HEK293 (cell line): ENCODE results near the gene SREK1.

Experiments
- GLI4 ChIP-seq: fragments of 450-650 bp; formaldehyde crosslinking; IDR thresholded peaks from 2 replicates; pipeline ENCODE4 v1.5.1; 2016; ENCODE audit warnings: missing biosample characterization, missing genetic modification characterization
- GLIS2 ChIP-seq: fragments of 450-650 bp; formaldehyde crosslinking; IDR thresholded peaks from 2 replicates; pipeline ENCODE4 v1.5.1; 2016; ENCODE audit warnings: missing biosample characterization, missing genetic modification characterization
- IKZF3 ChIP-seq: fragments of 450-650 bp; IDR thresholded peaks from 2 replicates; pipeline ENCODE4 v1.5.0; 2018; ENCODE audit warnings: missing biosample characterization, mild to moderate bottlenecking, missing genetic modification characterization, moderate library complexity
- KLF7 ChIP-seq: fragments of 450-650 bp; formaldehyde crosslinking; IDR thresholded peaks from 2 replicates; pipeline ENCODE4 v1.5.1; 2016; ENCODE audit warnings: missing biosample characterization, missing genetic modification characterization, borderline replicate concordance
- OSR2 ChIP-seq: fragments of 450-650 bp; formaldehyde crosslinking; IDR thresholded peaks from 2 replicates; pipeline ENCODE4 v1.5.1; 2016; ENCODE audit warnings: missing biosample characterization, missing genetic modification characterization
- OVOL3 ChIP-seq: fragments of 450-650 bp; formaldehyde crosslinking; IDR thresholded peaks from 2 replicates; pipeline ENCODE4 v1.5.1; 2016; ENCODE audit warnings: missing biosample characterization, missing genetic modification characterization
- TSHZ1 ChIP-seq: fragments of 450-650 bp; formaldehyde crosslinking; IDR thresholded peaks from 2 replicates; pipeline ENCODE4 v1.5.1; 2016; ENCODE audit warnings: missing biosample characterization, missing genetic modification characterization, borderline replicate concordance
- YY1 ChIP-seq: fragments of 450-650 bp; formaldehyde crosslinking; IDR thresholded peaks from 2 replicates; pipeline ENCODE4 v1.5.1; 2018; ENCODE audit warnings: missing biosample characterization, missing genetic modification characterization
- ZBTB11 ChIP-seq: fragments of 450-650 bp; formaldehyde crosslinking; conservative IDR thresholded peaks from 2 replicates; pipeline ENCODE4 v1.5.1; 2016; ENCODE audit warnings: low read depth, missing biosample characterization, missing genetic modification characterization
- ZNF140 ChIP-seq: fragments of 450-650 bp; formaldehyde crosslinking; IDR thresholded peaks from 2 replicates; pipeline ENCODE4 v1.5.1; 2016; ENCODE audit warnings: missing biosample characterization, missing genetic modification characterization
- ZNF146 ChIP-seq: fragments of 450-650 bp; formaldehyde crosslinking; IDR thresholded peaks from 2 replicates; pipeline ENCODE4 v1.5.1; 2016; ENCODE audit warnings: missing biosample characterization, missing genetic modification characterization
- ZNF155 ChIP-seq: fragments of 450-650 bp; formaldehyde crosslinking; IDR thresholded peaks from 2 replicates; pipeline ENCODE4 v1.5.1; 2016; ENCODE audit warnings: missing biosample characterization, missing genetic modification characterization
- ZNF324 ChIP-seq: fragments of 450-650 bp; formaldehyde crosslinking; IDR thresholded peaks from 2 replicates; pipeline ENCODE4 v1.5.1; 2016; ENCODE audit warnings: missing biosample characterization, missing genetic modification characterization
- ZNF350 ChIP-seq: fragments of 450-650 bp; formaldehyde crosslinking; IDR thresholded peaks from 2 replicates; pipeline ENCODE4 v1.5.0; 2017; ENCODE audit warnings: missing biosample characterization, mild to moderate bottlenecking, missing genetic modification characterization
- ZNF423 ChIP-seq: fragments of 450-650 bp; formaldehyde crosslinking; IDR thresholded peaks from 2 replicates; pipeline ENCODE4 v1.5.1; 2016; ENCODE audit warnings: missing biosample characterization, missing genetic modification characterization
- ZNF510 ChIP-seq: fragments of 450-650 bp; formaldehyde crosslinking; IDR thresholded peaks from 2 replicates; pipeline ENCODE4 v1.5.1; 2018; ENCODE audit warnings: mild to moderate bottlenecking, missing genetic modification characterization, missing biosample characterization; ENCODE audit not compliant: insufficient replicate concordance
- ZNF596 ChIP-seq: fragments of 450-650 bp; IDR thresholded peaks from 2 replicates; pipeline ENCODE4 v1.5.0; 2018; ENCODE audit warnings: missing biosample characterization, mild to moderate bottlenecking, missing genetic modification characterization, moderate library complexity
- ZNF623 ChIP-seq: fragments of 450-650 bp; formaldehyde crosslinking; IDR thresholded peaks from 2 replicates; pipeline ENCODE4 v1.5.1; 2016; ENCODE audit warnings: missing biosample characterization, missing genetic modification characterization
- ZNF639 ChIP-seq: fragments of 450-650 bp; formaldehyde crosslinking; IDR thresholded peaks from 2 replicates; pipeline ENCODE4 v1.5.1; 2016; ENCODE audit warnings: missing biosample characterization, missing genetic modification characterization
- ZNF707 ChIP-seq: fragments of 450-650 bp; formaldehyde crosslinking; IDR thresholded peaks from 2 replicates; pipeline ENCODE4 v1.5.1; 2016; ENCODE audit warnings: missing biosample characterization, missing genetic modification characterization
- ZNF768 ChIP-seq: fragments of 450-650 bp; formaldehyde crosslinking; IDR thresholded peaks from 2 replicates; pipeline ENCODE4 v1.5.1; 2018; ENCODE audit warnings: missing biosample characterization, mild to moderate bottlenecking, missing genetic modification characterization
- TF ChIP-seq, protein P1 (sequence below): fragments of 450-650 bp; IDR thresholded peaks from 2 replicates; pipeline ENCODE4 v1.5.1; 2018; ENCODE audit warnings: missing biosample characterization, missing genetic modification characterization
- TF ChIP-seq, protein P2 (sequence below): fragments of 450-650 bp; formaldehyde crosslinking; IDR thresholded peaks from 2 replicates; pipeline ENCODE4 v1.5.1; 2016; ENCODE audit warnings: missing biosample characterization, missing genetic modification characterization
- TF ChIP-seq, protein P3 (sequence below): fragments of 450-650 bp; formaldehyde crosslinking; IDR thresholded peaks from 2 replicates; pipeline ENCODE4 v1.5.1; 2016; ENCODE audit warnings: missing biosample characterization, missing genetic modification characterization, low read depth
- TF ChIP-seq, protein P4 (sequence below): fragments of 450-650 bp; formaldehyde crosslinking; IDR thresholded peaks from 2 replicates; pipeline ENCODE4 v1.5.1; 2016; ENCODE audit warnings: missing biosample characterization, missing genetic modification characterization

Gene SREK1

DNA sequence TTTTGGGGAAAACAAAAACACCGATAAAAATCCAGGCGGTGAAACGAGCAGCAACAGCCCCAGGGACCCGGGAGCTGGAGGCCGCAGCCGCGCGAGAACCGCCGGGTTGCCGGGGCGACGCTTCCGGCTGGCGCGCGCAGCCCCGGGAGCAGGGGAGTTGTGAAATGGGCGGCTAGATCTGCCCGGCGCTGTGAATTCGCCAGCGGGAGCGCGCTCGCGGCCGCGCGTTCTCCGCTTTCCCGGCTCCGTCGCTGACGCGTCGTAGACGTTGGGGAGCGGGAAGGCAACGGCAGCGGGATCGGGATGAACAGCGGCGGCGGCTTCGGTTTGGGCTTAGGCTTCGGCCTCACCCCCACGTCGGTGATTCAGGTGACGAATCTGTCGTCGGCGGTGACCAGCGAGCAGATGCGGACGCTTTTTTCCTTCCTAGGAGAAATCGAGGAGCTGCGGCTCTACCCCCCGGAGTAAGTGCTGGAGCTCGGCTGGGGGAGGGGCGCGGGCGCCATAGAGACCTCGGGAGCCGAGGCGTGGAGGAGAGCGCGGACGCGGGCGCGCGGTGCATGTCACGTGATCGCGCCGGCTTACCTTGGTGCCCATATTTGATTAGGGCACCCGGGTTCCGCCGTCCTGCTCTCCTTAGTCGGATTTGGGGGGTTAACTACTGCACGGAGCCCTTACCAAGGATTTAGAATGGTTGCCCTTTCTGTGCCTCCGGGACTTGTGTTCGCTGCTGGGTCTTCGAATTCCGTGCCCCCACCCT, at the start of gene SREK1 (continued):
- TF ChIP-seq, protein P1, sequence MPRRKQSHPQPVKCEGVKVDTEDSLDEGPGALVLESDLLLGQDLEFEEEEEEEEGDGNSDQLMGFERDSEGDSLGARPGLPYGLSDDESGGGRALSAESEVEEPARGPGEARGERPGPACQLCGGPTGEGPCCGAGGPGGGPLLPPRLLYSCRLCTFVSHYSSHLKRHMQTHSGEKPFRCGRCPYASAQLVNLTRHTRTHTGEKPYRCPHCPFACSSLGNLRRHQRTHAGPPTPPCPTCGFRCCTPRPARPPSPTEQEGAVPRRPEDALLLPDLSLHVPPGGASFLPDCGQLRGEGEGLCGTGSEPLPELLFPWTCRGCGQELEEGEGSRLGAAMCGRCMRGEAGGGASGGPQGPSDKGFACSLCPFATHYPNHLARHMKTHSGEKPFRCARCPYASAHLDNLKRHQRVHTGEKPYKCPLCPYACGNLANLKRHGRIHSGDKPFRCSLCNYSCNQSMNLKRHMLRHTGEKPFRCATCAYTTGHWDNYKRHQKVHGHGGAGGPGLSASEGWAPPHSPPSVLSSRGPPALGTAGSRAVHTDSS (tag by site-specific recombination), result no peak
- no peak for TF ChIP-seq ZNF155
- TF ChIP-seq ZNF768 (tag by site-specific recombination), result no peak; the same call in 1 of the 2 replicates
- no peak for TF ChIP-seq ZNF596 (tag by site-specific recombination)
- 0 out of 2 replicates have a peak, but pooled peaks have one; percentile 33 for TF ChIP-seq ZNF423
- TF ChIP-seq ZNF707, result no peak
- TF ChIP-seq ZNF639 (tag by site-specific recombination), result peak; percentile 59
- peak; percentile 99 for TF ChIP-seq IKZF3 (tag by site-specific recombination)
- TF ChIP-seq ZNF140 (tag by site-specific recombination), result no peak
- 0 out of 2 replicates have a peak, but pooled peaks have one; percentile 14 for TF ChIP-seq ZNF623 (tag by site-specific recombination)
- TF ChIP-seq KLF7 (tag by site-specific recombination), result no peak; the same call in 1 of the 2 replicates
- TF ChIP-seq ZNF350 (tag by site-specific recombination), result no peak
- TF ChIP-seq, protein P2, sequence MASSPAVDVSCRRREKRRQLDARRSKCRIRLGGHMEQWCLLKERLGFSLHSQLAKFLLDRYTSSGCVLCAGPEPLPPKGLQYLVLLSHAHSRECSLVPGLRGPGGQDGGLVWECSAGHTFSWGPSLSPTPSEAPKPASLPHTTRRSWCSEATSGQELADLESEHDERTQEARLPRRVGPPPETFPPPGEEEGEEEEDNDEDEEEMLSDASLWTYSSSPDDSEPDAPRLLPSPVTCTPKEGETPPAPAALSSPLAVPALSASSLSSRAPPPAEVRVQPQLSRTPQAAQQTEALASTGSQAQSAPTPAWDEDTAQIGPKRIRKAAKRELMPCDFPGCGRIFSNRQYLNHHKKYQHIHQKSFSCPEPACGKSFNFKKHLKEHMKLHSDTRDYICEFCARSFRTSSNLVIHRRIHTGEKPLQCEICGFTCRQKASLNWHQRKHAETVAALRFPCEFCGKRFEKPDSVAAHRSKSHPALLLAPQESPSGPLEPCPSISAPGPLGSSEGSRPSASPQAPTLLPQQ (tag by site-specific recombination), result peak; percentile 99; the same call in 1 of the 2 replicates
- TF ChIP-seq OVOL3 (tag by site-specific recombination), result peak; percentile 72; the same call in 1 of the 2 replicates
- TF ChIP-seq, protein P3, sequence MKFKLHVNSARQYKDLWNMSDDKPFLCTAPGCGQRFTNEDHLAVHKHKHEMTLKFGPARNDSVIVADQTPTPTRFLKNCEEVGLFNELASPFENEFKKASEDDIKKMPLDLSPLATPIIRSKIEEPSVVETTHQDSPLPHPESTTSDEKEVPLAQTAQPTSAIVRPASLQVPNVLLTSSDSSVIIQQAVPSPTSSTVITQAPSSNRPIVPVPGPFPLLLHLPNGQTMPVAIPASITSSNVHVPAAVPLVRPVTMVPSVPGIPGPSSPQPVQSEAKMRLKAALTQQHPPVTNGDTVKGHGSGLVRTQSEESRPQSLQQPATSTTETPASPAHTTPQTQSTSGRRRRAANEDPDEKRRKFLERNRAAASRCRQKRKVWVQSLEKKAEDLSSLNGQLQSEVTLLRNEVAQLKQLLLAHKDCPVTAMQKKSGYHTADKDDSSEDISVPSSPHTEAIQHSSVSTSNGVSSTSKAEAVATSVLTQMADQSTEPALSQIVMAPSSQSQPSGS (tag by site-specific recombination), result no peak
- peak; percentile 97 for TF ChIP-seq YY1
- 0 out of 2 replicates have a peak, but pooled peaks have one; percentile 48 for TF ChIP-seq GLI4 (tag by site-specific recombination)
- peak; percentile 60 for TF ChIP-seq ZBTB11
- TF ChIP-seq, protein P4, sequence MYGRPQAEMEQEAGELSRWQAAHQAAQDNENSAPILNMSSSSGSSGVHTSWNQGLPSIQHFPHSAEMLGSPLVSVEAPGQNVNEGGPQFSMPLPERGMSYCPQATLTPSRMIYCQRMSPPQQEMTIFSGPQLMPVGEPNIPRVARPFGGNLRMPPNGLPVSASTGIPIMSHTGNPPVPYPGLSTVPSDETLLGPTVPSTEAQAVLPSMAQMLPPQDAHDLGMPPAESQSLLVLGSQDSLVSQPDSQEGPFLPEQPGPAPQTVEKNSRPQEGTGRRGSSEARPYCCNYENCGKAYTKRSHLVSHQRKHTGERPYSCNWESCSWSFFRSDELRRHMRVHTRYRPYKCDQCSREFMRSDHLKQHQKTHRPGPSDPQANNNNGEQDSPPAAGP (tag by site-specific recombination), result peak; percentile 78
- no peak for TF ChIP-seq ZNF510 (tag by site-specific recombination)
- TF ChIP-seq TSHZ1, result peak; percentile 54; the same call in 1 of the 2 replicates
- TF ChIP-seq OSR2 (tag by site-specific recombination), result no peak; the same call in 1 of the 2 replicates
- peak; percentile 51; the same call in 1 of the 2 replicates for TF ChIP-seq ZNF324 (tag by site-specific recombination)
- no peak for TF ChIP-seq ZNF146
- peak; percentile 95 for TF ChIP-seq GLIS2 (tag by site-specific recombination)
